HCT116 (cell line): ENCODE measurements around the gene KIRREL3.

Experiments used
- EZH2 ChIP-seq: fragments of 200-600 bp; sonication (generic); IDR thresholded peaks from 2 replicates; pipeline ENCODE4 v1.6.1; 2017; ENCODE audit warnings: antibody characterized with exemption, mixed run types
- JUND ChIP-seq: IDR thresholded peaks from 2 replicates; pipeline ENCODE4 v1.6.1; 2012
- YY1 ChIP-seq: IDR thresholded peaks from 2 replicates; pipeline ENCODE4 v1.6.1; 2011; ENCODE audit warnings: low read length, low read depth, moderate library complexity, mild to moderate bottlenecking; ENCODE audit not compliant: insufficient replicate concordance; ENCODE audit errors: extremely low read depth
- ZFX ChIP-seq: fragments of 450-650 bp; IDR thresholded peaks from 2 replicates; pipeline ENCODE4 v1.6.1; 2017
- ZNF274 ChIP-seq: fragments of 200-500 bp; sonication (Bioruptor generic); IDR thresholded peaks from 2 replicates; pipeline ENCODE4 v1.6.1; 2014; ENCODE audit warnings: mild to moderate bottlenecking, low read depth, low read length, inconsistent platforms
- TF ChIP-seq, protein P1 (sequence below), 3 experiments: fragments of 200-600 bp in 1 of 3; sonication (generic) in 1 of 3; IDR thresholded peaks in 2 of 3; conservative IDR thresholded peaks in 1 of 3; 2 replicates each; pipeline ENCODE4 v1.5.1; 2012 to 2017; ENCODE audit warnings: low read depth in 2 of 3, low read length in 2 of 3, antibody characterized with exemption in 1 of 3, borderline replicate concordance in 1 of 3, control low read depth in 1 of 3, mild to moderate bottlenecking in 1 of 3, mixed read lengths in 1 of 3, mixed run types in 1 of 3, moderate library complexity in 1 of 3; ENCODE audit not compliant: insufficient read depth in 1 of 3

DNA sequence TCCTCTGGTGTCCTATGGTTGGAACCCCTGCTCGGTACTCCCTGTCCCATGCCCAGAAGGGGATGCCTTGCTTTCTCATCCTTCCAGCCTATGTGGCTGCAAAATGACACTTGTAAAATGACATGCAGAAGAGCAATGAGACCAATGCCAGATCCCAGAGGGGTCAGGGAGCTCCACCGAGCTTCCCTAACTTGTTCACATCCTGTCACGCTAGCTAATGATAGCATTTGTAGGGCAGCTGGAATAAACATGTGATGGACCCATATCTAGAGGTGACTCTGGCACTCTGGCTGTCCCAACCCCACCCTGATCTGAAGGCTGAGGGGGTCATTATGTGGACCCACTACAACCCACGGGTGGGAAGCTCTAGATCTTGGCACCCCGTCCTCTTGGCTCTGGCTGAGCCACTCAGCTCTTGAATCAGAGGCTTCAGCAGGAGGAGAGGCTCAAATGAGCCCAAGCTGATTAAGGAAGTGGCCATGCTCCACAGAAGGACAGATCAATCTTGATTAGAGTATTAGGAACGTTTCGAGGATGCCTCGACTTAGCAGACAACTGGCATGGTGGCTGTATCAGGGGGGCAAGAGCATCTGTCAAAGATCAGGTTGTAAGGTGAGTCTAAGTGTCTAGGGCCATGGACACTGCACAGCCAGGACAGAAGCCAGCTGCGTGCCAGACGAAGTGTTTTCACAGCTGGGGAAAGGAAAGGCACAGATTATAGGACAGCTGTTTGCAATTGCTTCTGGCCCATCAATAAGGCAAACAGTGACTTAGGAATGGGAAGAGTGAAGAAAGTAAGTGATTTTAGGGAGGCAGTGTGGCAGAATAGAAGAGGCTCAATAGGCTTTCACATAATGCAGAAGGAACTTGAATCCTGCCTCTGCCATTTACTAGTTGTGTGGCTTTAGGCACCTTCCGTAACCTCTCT, 182.8 kb downstream of the KIRREL3 start:
- TF ChIP-seq, protein P1, sequence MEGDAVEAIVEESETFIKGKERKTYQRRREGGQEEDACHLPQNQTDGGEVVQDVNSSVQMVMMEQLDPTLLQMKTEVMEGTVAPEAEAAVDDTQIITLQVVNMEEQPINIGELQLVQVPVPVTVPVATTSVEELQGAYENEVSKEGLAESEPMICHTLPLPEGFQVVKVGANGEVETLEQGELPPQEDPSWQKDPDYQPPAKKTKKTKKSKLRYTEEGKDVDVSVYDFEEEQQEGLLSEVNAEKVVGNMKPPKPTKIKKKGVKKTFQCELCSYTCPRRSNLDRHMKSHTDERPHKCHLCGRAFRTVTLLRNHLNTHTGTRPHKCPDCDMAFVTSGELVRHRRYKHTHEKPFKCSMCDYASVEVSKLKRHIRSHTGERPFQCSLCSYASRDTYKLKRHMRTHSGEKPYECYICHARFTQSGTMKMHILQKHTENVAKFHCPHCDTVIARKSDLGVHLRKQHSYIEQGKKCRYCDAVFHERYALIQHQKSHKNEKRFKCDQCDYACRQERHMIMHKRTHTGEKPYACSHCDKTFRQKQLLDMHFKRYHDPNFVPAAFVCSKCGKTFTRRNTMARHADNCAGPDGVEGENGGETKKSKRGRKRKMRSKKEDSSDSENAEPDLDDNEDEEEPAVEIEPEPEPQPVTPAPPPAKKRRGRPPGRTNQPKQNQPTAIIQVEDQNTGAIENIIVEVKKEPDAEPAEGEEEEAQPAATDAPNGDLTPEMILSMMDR (IDR thresholded peaks at IDR 0.05 in 2 of 3, conservative IDR thresholded peaks at IDR 0.05 in 1 of 3; ENCODE audit: borderline replicate concordance in 1 of 3, insufficient read depth in 1 of 3, low read depth in 2 of 3, low read length in 2 of 3), result no peak
- no peak for TF ChIP-seq ZFX
- no peak for TF ChIP-seq JUND
- no peak for TF ChIP-seq ZNF274
- no peak for TF ChIP-seq EZH2
- TF ChIP-seq YY1, result no peak
